Measurements from ENCODE around the gene COMP. TPM values are rescaled to one million over a fixed set of nuclear protein-coding genes. Genes with fewer than 3 reads are reported as not detected.

The COMP gene
- not detected for total RNA-seq
- 1 to 10 TPM in 1 of 3 donors, under 1 TPM in 2; 0.04 to 1.0 (median 0.13) TPM for polyA plus RNA-seq
- long read RNA-seq, donor 1 = 0 reads
- long read RNA-seq, donor 2 = 0 reads

- no peak within 1 kb of the TSS for H3K27ac ChIP-seq
- TF ChIP-seq, protein P1, sequence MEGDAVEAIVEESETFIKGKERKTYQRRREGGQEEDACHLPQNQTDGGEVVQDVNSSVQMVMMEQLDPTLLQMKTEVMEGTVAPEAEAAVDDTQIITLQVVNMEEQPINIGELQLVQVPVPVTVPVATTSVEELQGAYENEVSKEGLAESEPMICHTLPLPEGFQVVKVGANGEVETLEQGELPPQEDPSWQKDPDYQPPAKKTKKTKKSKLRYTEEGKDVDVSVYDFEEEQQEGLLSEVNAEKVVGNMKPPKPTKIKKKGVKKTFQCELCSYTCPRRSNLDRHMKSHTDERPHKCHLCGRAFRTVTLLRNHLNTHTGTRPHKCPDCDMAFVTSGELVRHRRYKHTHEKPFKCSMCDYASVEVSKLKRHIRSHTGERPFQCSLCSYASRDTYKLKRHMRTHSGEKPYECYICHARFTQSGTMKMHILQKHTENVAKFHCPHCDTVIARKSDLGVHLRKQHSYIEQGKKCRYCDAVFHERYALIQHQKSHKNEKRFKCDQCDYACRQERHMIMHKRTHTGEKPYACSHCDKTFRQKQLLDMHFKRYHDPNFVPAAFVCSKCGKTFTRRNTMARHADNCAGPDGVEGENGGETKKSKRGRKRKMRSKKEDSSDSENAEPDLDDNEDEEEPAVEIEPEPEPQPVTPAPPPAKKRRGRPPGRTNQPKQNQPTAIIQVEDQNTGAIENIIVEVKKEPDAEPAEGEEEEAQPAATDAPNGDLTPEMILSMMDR (IDR thresholded peaks at IDR 0.05 in 8 of 11, conservative IDR thresholded peaks at IDR 0.05 in 3 of 11) = no peak
- TF ChIP-seq POLR2AphosphoS5 (IDR thresholded peaks at IDR 0.05) = no peak
- no peak for TF ChIP-seq POLR2A (IDR thresholded peaks at IDR 0.05)
- intact Hi-C loops (cut with DNase I; ENCODE audit: low total_unique reads) = no loop called here
- peaks cover 27 to 50% (median 42%) of the 10 kb centered on the region in 6 donors for H3K4me1 ChIP-seq
- H3K27me3 ChIP-seq (replicated peaks in 1 of 7) = peaks cover 4 to 100% (median 90%) of the 10 kb centered on the region in 7 donors
- 2 to 4% (median 3%) methylated on average over 29 to 61 of the region's 61 CpGs for WGBS, 5 donors
- DNase-seq = peak; percentile 58
- no peaks in the 10 kb centered on the region for H3K36me3 ChIP-seq
- H3K9me3 ChIP-seq = no peaks in the 10 kb centered on the region
- H3K4me3 ChIP-seq = peak within 1 kb of the TSS in 7 of 8 donors; percentile 28 to 67 (median 33)
Measured at GRCh38 chr19:18790566-18791314, at the start of gene COMP. TSS of gene COMP (minus strand) at chr19:18791305. CDS start at chr19:18791269, 36 bp downstream.

GRCh38 chr19:18840288-18841267 lies 49.5 kb upstream of the COMP start:
- Histone ChIP-seq H3K36me3 (peaks cover 0 to 64% (median 3%) of the 10 kb centered on the region in 6 donors), H3K4me1 (peaks cover 66 to 100% (median 98%) of the 10 kb centered on the region in 6 donors), H3K27ac (peak overlapping the region in 2 of 8 donors; percentile 8 to 18), H3K9me3 (no peaks in the 10 kb centered on the region), H3K27me3 (replicated peaks in 1 of 7) (no peaks in the 10 kb centered on the region), H3K4me3 (peak overlapping the region in 1 of 8 donors; percentile 7)
- 78 to 87% (median 83%) methylated on average over 20 to 26 of the region's 26 CpGs for WGBS, 5 donors
- intact Hi-C loops (cut with DNase I; ENCODE audit: low total_unique reads) = loop anchor here (10.0 kb wide), 1 partner anchor 376 kb away; no protein-coding TSS in a partner anchor
- no peak for TF ChIP-seq POLR2A (IDR thresholded peaks at IDR 0.05)
- TF ChIP-seq, protein P1 (IDR thresholded peaks at IDR 0.05 in 8 of 11, conservative IDR thresholded peaks at IDR 0.05 in 3 of 11) = no peak
- TF ChIP-seq POLR2AphosphoS5 (IDR thresholded peaks at IDR 0.05) = no peak
- no peak for DNase-seq

DNA sequence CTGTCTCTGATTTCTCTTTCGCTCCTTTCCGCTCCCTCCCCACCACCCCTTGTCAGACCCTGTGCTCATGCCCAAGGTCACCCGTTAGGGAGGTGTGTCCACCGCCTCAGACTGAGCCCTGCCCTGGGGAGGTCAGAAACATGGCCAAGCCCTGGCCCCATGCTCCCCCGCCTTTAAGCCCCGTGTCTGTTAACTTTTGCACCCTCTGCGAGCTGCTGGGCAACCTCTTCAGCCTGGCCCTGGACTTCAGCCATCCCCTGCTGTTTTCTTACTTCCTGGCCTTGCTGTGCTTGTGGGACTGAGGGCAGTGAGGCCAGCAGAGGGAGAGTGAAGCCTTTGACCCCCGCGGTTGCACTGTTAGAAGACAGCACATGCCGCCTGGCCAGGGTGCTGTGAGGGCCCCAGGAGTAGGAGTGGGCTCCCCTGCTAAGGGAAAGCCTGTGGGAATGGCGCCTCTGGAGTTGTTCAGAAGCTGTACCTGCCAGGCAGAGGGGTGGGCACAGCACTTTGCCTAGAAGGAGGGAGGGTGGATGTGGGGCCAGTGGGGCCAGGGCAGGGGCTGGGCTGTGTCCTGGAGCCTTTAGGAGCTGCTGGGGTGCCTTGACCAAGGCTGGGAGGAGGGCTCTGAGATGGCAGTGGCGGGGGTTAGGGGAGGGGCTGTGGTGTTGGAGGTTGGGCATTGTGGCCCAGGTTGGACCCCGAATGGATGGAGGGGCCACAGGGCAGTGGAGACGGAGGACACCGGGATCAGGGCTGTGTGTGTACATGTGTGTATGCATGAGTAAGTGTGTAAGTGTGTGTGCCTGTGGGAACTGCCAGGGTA lies 48.6 kb upstream of the COMP start:
- Histone ChIP-seq H3K27ac (peak overlapping the region in 2 of 8 donors; percentile 8 to 18), H3K27me3 (replicated peaks in 1 of 7) (no peaks in the 10 kb centered on the region), H3K36me3 (peaks cover 0 to 67% (median 7%) of the 10 kb centered on the region in 6 donors), H3K4me1 (peaks cover 63 to 100% (median 98%) of the 10 kb centered on the region in 6 donors), H3K4me3 (peak overlapping the region in 1 of 8 donors; percentile 7), H3K9me3 (no peaks in the 10 kb centered on the region)
- intact Hi-C loops (cut with DNase I; ENCODE audit: low total_unique reads) = loop anchor here (10.0 kb wide), 1 partner anchor 375 kb away; no protein-coding TSS in a partner anchor
- 75 to 87% (median 77%) methylated on average over 14 to 15 of the region's 15 CpGs for WGBS, 5 donors
- no peak for DNase-seq
- TF ChIP-seq POLR2A (IDR thresholded peaks at IDR 0.05) (no peak), POLR2AphosphoS5 (IDR thresholded peaks at IDR 0.05) (peak; percentile 27 to 41 (median 37))
- TF ChIP-seq, protein P1 (IDR thresholded peaks at IDR 0.05 in 8 of 11, conservative IDR thresholded peaks at IDR 0.05 in 3 of 11) = peak in 1 of 11 experiments; percentile 5
